ENCODE results near the gene ITGB7.

DNA sequence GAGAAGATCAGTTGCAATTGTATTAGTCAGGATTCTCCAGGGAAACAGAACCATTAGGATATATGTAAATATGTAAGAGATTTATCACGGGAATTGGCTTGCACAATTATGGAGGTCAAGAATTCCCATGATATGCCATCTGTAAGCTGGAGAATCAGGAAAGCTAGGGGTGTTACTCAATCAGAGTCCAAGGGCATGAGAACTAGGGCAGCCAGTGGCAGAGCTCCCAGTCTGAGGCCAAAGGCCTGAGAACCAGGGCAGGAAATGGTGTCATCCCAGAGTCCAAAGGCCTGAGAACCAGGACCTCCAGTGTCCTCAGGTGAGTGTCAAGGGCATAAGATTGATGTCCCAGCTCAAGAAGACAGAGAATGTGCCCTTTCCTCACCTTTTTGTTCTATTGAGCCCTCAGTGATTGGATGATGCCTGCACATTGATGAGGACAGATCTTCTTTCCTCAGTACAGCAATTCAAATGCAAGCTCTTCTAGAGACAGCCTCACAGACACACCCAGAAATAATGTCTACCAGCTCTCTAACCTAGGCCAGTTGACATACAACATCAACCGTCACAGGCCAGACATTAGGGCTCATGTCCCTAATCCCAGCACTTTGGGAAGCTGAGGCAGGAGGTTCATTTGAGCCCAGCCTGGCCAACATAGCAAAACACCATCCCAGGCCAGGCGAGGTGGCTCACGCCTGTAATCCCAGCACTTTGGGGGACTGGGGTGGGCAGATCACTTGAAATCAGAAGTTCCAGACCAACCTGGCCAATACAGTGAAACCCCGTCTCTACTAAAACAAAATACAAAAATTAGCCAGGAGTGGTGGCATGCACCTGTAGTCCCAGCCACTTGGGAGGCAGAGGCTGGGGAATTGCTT is 61.4 kb downstream of the ITGB7 start:
- TF ChIP-seq CTCF (conservative IDR thresholded peaks at IDR 0.05; ENCODE audit: low read depth, low read length) (no peak), EZH2 (IDR thresholded peaks at IDR 0.05; ENCODE audit: borderline replicate concordance, low read depth, low read length, poor library complexity, severe bottlenecking) (no peak)

Data from A673 (cell line).